Body of pancreas (tissue), 4 donors: ENCODE results near the gene ASIC2. TPM values are rescaled to one million over a fixed set of nuclear protein-coding genes. Genes with fewer than 3 reads are reported as not detected.

Experiments used
- ATAC-seq: fragments of 150-250 bp; one replicate; pipeline ENCODE4 v1.9.1; 2016
- DNase-seq, 4 donors: peaks; one replicate each; pipeline ENCODE4 v3.0.0-alpha.2; 2019
- H3K27ac ChIP-seq, 4 donors: fragments of 200-600 bp; sonication (generic); 1 replicate in 3 of 4; 2 replicates in 1 of 4; pipeline versions ENCODE4 v1.5.1 to v1.6.1; 2016 to 2019; ENCODE audit warnings: mild to moderate bottlenecking in 1 of 4, mixed read lengths in 1 of 4, moderate library complexity in 1 of 4
- H3K27me3 ChIP-seq, 2 donors: fragments of 200-600 bp; sonication (generic); one replicate each; pipeline ENCODE4 v1.6.0; 2016; ENCODE audit warnings: mild to moderate bottlenecking in 1 of 2
- H3K36me3 ChIP-seq, 2 donors: fragments of 200-600 bp; sonication (generic); replicated peaks in 1 of 2; 2 replicates each; pipeline ENCODE4 v1.5.1; 2016; ENCODE audit warnings: low read depth in 2 of 2; ENCODE audit not compliant: insufficient read depth in 1 of 2
- H3K4me1 ChIP-seq: fragments of 200-600 bp; sonication (generic); one replicate; pipeline ENCODE4 v1.6.0; 2016
- H3K4me3 ChIP-seq, 2 donors: fragments of 200-600 bp; sonication (generic); 1 replicate in 1 of 2; 2 replicates in 1 of 2; pipeline ENCODE4 v1.5.1; 2016 to 2019
- H3K9me3 ChIP-seq, 3 donors: fragments of 200-600 bp; sonication (generic); 1 replicate in 2 of 3; 2 replicates in 1 of 3; pipeline ENCODE4 v1.5.1; 2016
- CTCF ChIP-seq, 7 experiments: fragments of 450-650 bp in 4 of 7; fragments of 200-600 bp in 3 of 7; sonication (generic) in 3 of 7; IDR thresholded peaks; one replicate each; pipeline ENCODE4 v1.5.1; 2016 to 2019; ENCODE audit warnings: antibody characterized with exemption in 7 of 7
- POLR2A ChIP-seq, 3 donors: fragments of 450-650 bp; IDR thresholded peaks; one replicate each; pipeline ENCODE4 v1.6.1; 2016; ENCODE audit warnings: antibody characterized with exemption in 3 of 3, mild to moderate bottlenecking in 2 of 3
- WGBS, 2 donors: methylation state at CpG; one replicate each; pipeline ENCODE4 v1.1.5; 2017; 5-methylcytosine and 5-hydroxymethylcytosine counted together
- intact Hi-C: fragments of 100-400 bp; cut with DNase I; formaldehyde crosslinking; loops from one replicate; pipeline ENCODE4 v1.15.1; 2023
- total RNA-seq, 2 donors: library from RNA; depleted of rRNA; stranded (reverse); fragments of >200 nt; gene quantifications; one replicate each; pipeline ENCODE4 v1.1.0, GENCODE V29; 2016

The ASIC2 gene
- total RNA-seq, 2 donors from 2014 or later: not detected

- Histone ChIP-seq H3K27ac (no peak overlapping the region), H3K36me3 (no peaks in the 10 kb centered on the region), H3K27me3 (no peaks in the 10 kb centered on the region), H3K9me3 (no peaks in the 10 kb centered on the region), H3K4me3 (no peak overlapping the region), H3K4me1 (no peaks in the 10 kb centered on the region)
- TF ChIP-seq POLR2A (IDR thresholded peaks at IDR 0.05): no peak
- TF ChIP-seq CTCF (IDR thresholded peaks at IDR 0.05): no peak
- DNase-seq (no peak), ATAC-seq (no peak)
- WGBS, 2 donors: 41 to 45% methylated on average over 6 of the region's 6 CpGs
- intact Hi-C loops: no loop called here
These were observed 52.7 kb downstream of the ASIC2 start for GRCh38 chr17:33240362-33240761.

GRCh38 chr17:33239702-33240101, 53.4 kb downstream of the ASIC2 start:
- H3K4me1 ChIP-seq: peaks cover 2% of the 10 kb centered on the region
- DNase-seq (no peak), ATAC-seq (no peak)
- no peak overlapping the region for H3K4me3 ChIP-seq
- H3K36me3 ChIP-seq: no peaks in the 10 kb centered on the region
- no peak overlapping the region for H3K27ac ChIP-seq
- no peaks in the 10 kb centered on the region for H3K9me3 ChIP-seq
- intact Hi-C loops: no loop called here
- no peaks in the 10 kb centered on the region for H3K27me3 ChIP-seq
- TF ChIP-seq POLR2A (IDR thresholded peaks at IDR 0.05): no peak
- no peak for TF ChIP-seq CTCF (IDR thresholded peaks at IDR 0.05)
- WGBS, 2 donors: 75 to 83% methylated on average over 1 of the region's 1 CpG

GRCh38 chr17:33234930-33235685, 58.0 kb downstream of the ASIC2 start:
- TF ChIP-seq POLR2A (IDR thresholded peaks at IDR 0.05) (no peak), CTCF (IDR thresholded peaks at IDR 0.05) (no peak)
- WGBS, 2 donors: 64 to 76% methylated on average over 4 to 6 of the region's 6 CpGs

GRCh38 chr17:33234233-33234632, 58.9 kb downstream of the ASIC2 start:
- ATAC-seq (no peak), DNase-seq (no peak)
- no peaks in the 10 kb centered on the region for H3K36me3 ChIP-seq
- WGBS, 2 donors: 55 to 80% methylated on average over 3 to 4 of the region's 4 CpGs
- peaks cover 25% of the 10 kb centered on the region for H3K4me1 ChIP-seq
- peak overlapping the region in 2 of 4 donors; percentile 22 to 27 for H3K27ac ChIP-seq
- no peaks in the 10 kb centered on the region for H3K9me3 ChIP-seq
- intact Hi-C loops: no loop called here
- no peak overlapping the region for H3K4me3 ChIP-seq
- no peak for TF ChIP-seq POLR2A (IDR thresholded peaks at IDR 0.05)
- no peak for TF ChIP-seq CTCF (IDR thresholded peaks at IDR 0.05)
- no peaks in the 10 kb centered on the region for H3K27me3 ChIP-seq

More at GRCh38 chr17:33234930-33235685, 58.0 kb downstream of the ASIC2 start:
- Histone ChIP-seq H3K4me1 (peaks cover 16% of the 10 kb centered on the region), H3K27me3 (no peaks in the 10 kb centered on the region), H3K9me3 (no peaks in the 10 kb centered on the region), H3K27ac (no peak overlapping the region), H3K4me3 (no peak overlapping the region), H3K36me3 (no peaks in the 10 kb centered on the region)
- peak; percentile 33 to 75 (median 58) for DNase-seq
- intact Hi-C loops: no loop called here
- peak; percentile 79 for ATAC-seq

GRCh38 chr17:33233811-33234177, 59.3 kb downstream of the ASIC2 start:
- DNase-seq: peak in 2 of 4 donors; percentile 22 to 23
- Histone ChIP-seq H3K27ac (peak overlapping the region in 2 of 4 donors; percentile 22 to 27), H3K4me3 (no peak overlapping the region), H3K4me1 (peaks cover 27% of the 10 kb centered on the region), H3K9me3 (no peaks in the 10 kb centered on the region), H3K36me3 (no peaks in the 10 kb centered on the region), H3K27me3 (no peaks in the 10 kb centered on the region)
- intact Hi-C loops: no loop called here
- TF ChIP-seq POLR2A (IDR thresholded peaks at IDR 0.05) (no peak), CTCF (IDR thresholded peaks at IDR 0.05) (no peak)
- peak; percentile 30 for ATAC-seq
- WGBS, 2 donors: 31 to 53% methylated on average over 5 of the region's 5 CpGs
